ENCODE measurements around the gene PDE4B. TPM values are rescaled to one million over a fixed set of nuclear protein-coding genes. Genes with fewer than 3 reads are reported as not detected.

PDE4B gene
- polyA plus RNA-seq, 6 donors from 2014 or later, result 126 to 400 (median 150) TPM

- H3K27me3 Mint-ChIP-seq, result peaks cover 0 to 18% (median 0%) of the 10 kb centered on the region in 3 donors
- no peaks in the 10 kb centered on the region for H3K4me1 Mint-ChIP-seq
- H3K27ac Mint-ChIP-seq, result no peak overlapping the region
- no peak overlapping the region for H3K4me3 Mint-ChIP-seq
- DNase-seq (no peak), ATAC-seq (ENCODE audit: low read depth in 2 of 2) (no peak)
- H3K9me3 Mint-ChIP-seq, result no peaks in the 10 kb centered on the region
- H3K36me3 Mint-ChIP-seq, result no peaks in the 10 kb centered on the region
These were observed 119.0 kb downstream of the PDE4B start for GRCh38 chr1:65911679-65912078.

GRCh38 chr1:65918564-65918963 is 125.9 kb downstream of the PDE4B start:
- no peak overlapping the region for H3K4me3 Mint-ChIP-seq
- ATAC-seq (ENCODE audit: low read depth in 2 of 2) (no peak), DNase-seq (no peak)
- H3K36me3 Mint-ChIP-seq, result no peaks in the 10 kb centered on the region
- H3K27ac Mint-ChIP-seq, result peak overlapping the region in 1 of 6 donors; percentile 34
- no peaks in the 10 kb centered on the region for H3K27me3 Mint-ChIP-seq
- H3K9me3 Mint-ChIP-seq, result no peaks in the 10 kb centered on the region
- no peaks in the 10 kb centered on the region for H3K4me1 Mint-ChIP-seq

- no peaks in the 10 kb centered on the region for H3K4me1 Mint-ChIP-seq
- peaks cover 0 to 3% (median 2%) of the 10 kb centered on the region in 3 donors for H3K27me3 Mint-ChIP-seq
- DNase-seq (no peak), ATAC-seq (ENCODE audit: low read depth in 2 of 2) (no peak)
- no peak overlapping the region for H3K27ac Mint-ChIP-seq
- no peak overlapping the region for H3K4me3 Mint-ChIP-seq
- peaks cover 0 to 3% (median 0%) of the 10 kb centered on the region in 7 donors for H3K9me3 Mint-ChIP-seq
- H3K36me3 Mint-ChIP-seq, result no peaks in the 10 kb centered on the region
These were observed 128.8 kb downstream of the PDE4B start for GRCh38 chr1:65921446-65921845.

- Mint-ChIP-seq H3K36me3 (no peaks in the 10 kb centered on the region), H3K27me3 (peaks cover 0 to 8% (median 3%) of the 10 kb centered on the region in 3 donors), H3K4me3 (no peak overlapping the region), H3K9me3 (peaks cover 0 to 12% (median 5%) of the 10 kb centered on the region in 7 donors), H3K4me1 (no peaks in the 10 kb centered on the region), H3K27ac (no peak overlapping the region)
- DNase-seq, result no peak
- no peak for ATAC-seq (ENCODE audit: low read depth in 2 of 2)
These were observed 131.8 kb downstream of the PDE4B start for GRCh38 chr1:65924471-65924870.

- H3K4me1 Mint-ChIP-seq, result no peaks in the 10 kb centered on the region
- no peak for ATAC-seq (ENCODE audit: low read depth in 2 of 2)
- H3K27ac Mint-ChIP-seq, result no peak overlapping the region
- H3K9me3 Mint-ChIP-seq, result peaks cover 0 to under 1% (median 0%) of the 10 kb centered on the region in 7 donors
- no peaks in the 10 kb centered on the region for H3K36me3 Mint-ChIP-seq
- DNase-seq, result no peak
- no peak overlapping the region for H3K4me3 Mint-ChIP-seq
- H3K27me3 Mint-ChIP-seq, result no peaks in the 10 kb centered on the region
These were observed 145.8 kb downstream of the PDE4B start for GRCh38 chr1:65938506-65938905.

- Mint-ChIP-seq H3K4me3 (no peak overlapping the region), H3K4me1 (no peaks in the 10 kb centered on the region), H3K27me3 (no peaks in the 10 kb centered on the region), H3K9me3 (peaks cover 0 to 2% (median 0%) of the 10 kb centered on the region in 7 donors), H3K27ac (no peak overlapping the region), H3K36me3 (no peaks in the 10 kb centered on the region)
- DNase-seq (no peak), ATAC-seq (ENCODE audit: low read depth in 2 of 2) (no peak)
These were observed 146.5 kb downstream of the PDE4B start for GRCh38 chr1:65939191-65939590.

- no peak overlapping the region for H3K4me3 Mint-ChIP-seq
- peaks cover 0 to 2% (median 0%) of the 10 kb centered on the region in 7 donors for H3K9me3 Mint-ChIP-seq
- DNase-seq, result no peak
- H3K27me3 Mint-ChIP-seq, result no peaks in the 10 kb centered on the region
- no peaks in the 10 kb centered on the region for H3K4me1 Mint-ChIP-seq
- no peaks in the 10 kb centered on the region for H3K36me3 Mint-ChIP-seq
- H3K27ac Mint-ChIP-seq, result no peak overlapping the region
- no peak for ATAC-seq (ENCODE audit: low read depth in 2 of 2)
These were observed 146.9 kb downstream of the PDE4B start for GRCh38 chr1:65939636-65940035.

- Mint-ChIP-seq H3K36me3 (no peaks in the 10 kb centered on the region), H3K4me1 (no peaks in the 10 kb centered on the region), H3K9me3 (peaks cover 0 to 2% (median 0%) of the 10 kb centered on the region in 7 donors), H3K4me3 (no peak overlapping the region), H3K27me3 (no peaks in the 10 kb centered on the region), H3K27ac (no peak overlapping the region)
- ATAC-seq (ENCODE audit: low read depth in 2 of 2) (no peak), DNase-seq (no peak)
These were observed 147.4 kb downstream of the PDE4B start for GRCh38 chr1:65940126-65940525.

- ATAC-seq (ENCODE audit: low read depth in 2 of 2) (no peak), DNase-seq (no peak)
- Mint-ChIP-seq H3K36me3 (no peaks in the 10 kb centered on the region), H3K9me3 (peaks cover 0 to 2% (median 0%) of the 10 kb centered on the region in 7 donors), H3K27ac (no peak overlapping the region), H3K4me1 (no peaks in the 10 kb centered on the region), H3K4me3 (no peak overlapping the region), H3K27me3 (peaks cover 0 to 5% (median 0%) of the 10 kb centered on the region in 3 donors)
These were observed 149.8 kb downstream of the PDE4B start for GRCh38 chr1:65942476-65942875.

GRCh38 chr1:65946376-65946775 is 153.7 kb downstream of the PDE4B start:
- ATAC-seq (ENCODE audit: low read depth in 2 of 2), result no peak
- no peak for DNase-seq
- Mint-ChIP-seq H3K9me3 (peaks cover 0 to 2% (median 0%) of the 10 kb centered on the region in 7 donors), H3K27ac (no peak overlapping the region), H3K27me3 (peaks cover 4 to 7% (median 5%) of the 10 kb centered on the region in 3 donors), H3K4me1 (no peaks in the 10 kb centered on the region), H3K4me3 (no peak overlapping the region), H3K36me3 (no peaks in the 10 kb centered on the region)

- no peak overlapping the region for H3K27ac Mint-ChIP-seq
- H3K9me3 Mint-ChIP-seq, result peaks cover 0 to 2% (median 0%) of the 10 kb centered on the region in 7 donors
- ATAC-seq (ENCODE audit: low read depth in 2 of 2) (no peak), DNase-seq (no peak)
- H3K36me3 Mint-ChIP-seq, result no peaks in the 10 kb centered on the region
- no peaks in the 10 kb centered on the region for H3K4me1 Mint-ChIP-seq
- H3K27me3 Mint-ChIP-seq, result peaks cover 4 to 7% (median 5%) of the 10 kb centered on the region in 3 donors
- no peak overlapping the region for H3K4me3 Mint-ChIP-seq
These were observed 154.3 kb downstream of the PDE4B start for GRCh38 chr1:65946960-65947359.

- Mint-ChIP-seq H3K36me3 (no peaks in the 10 kb centered on the region), H3K27me3 (peaks cover 4 to 7% (median 5%) of the 10 kb centered on the region in 3 donors), H3K9me3 (no peaks in the 10 kb centered on the region), H3K4me1 (no peaks in the 10 kb centered on the region), H3K4me3 (no peak overlapping the region), H3K27ac (no peak overlapping the region)
- no peak for DNase-seq
- no peak for ATAC-seq (ENCODE audit: low read depth in 2 of 2)
These were observed 156.0 kb downstream of the PDE4B start for GRCh38 chr1:65948609-65949229.

- Mint-ChIP-seq H3K4me3 (no peak overlapping the region), H3K9me3 (no peaks in the 10 kb centered on the region), H3K36me3 (no peaks in the 10 kb centered on the region), H3K27ac (no peak overlapping the region), H3K27me3 (peaks cover 4 to 7% (median 5%) of the 10 kb centered on the region in 3 donors), H3K4me1 (no peaks in the 10 kb centered on the region)
- DNase-seq (no peak), ATAC-seq (ENCODE audit: low read depth in 2 of 2) (no peak)
These were observed 156.5 kb downstream of the PDE4B start for GRCh38 chr1:65949230-65949626.

- H3K27me3 Mint-ChIP-seq, result peaks cover 4 to 7% (median 5%) of the 10 kb centered on the region in 3 donors
- no peaks in the 10 kb centered on the region for H3K9me3 Mint-ChIP-seq
- DNase-seq (no peak), ATAC-seq (ENCODE audit: low read depth in 2 of 2) (no peak)
- no peak overlapping the region for H3K27ac Mint-ChIP-seq
- H3K4me3 Mint-ChIP-seq, result no peak overlapping the region
- no peaks in the 10 kb centered on the region for H3K4me1 Mint-ChIP-seq
- no peaks in the 10 kb centered on the region for H3K36me3 Mint-ChIP-seq
These were observed 157.2 kb downstream of the PDE4B start for GRCh38 chr1:65949933-65950332.

Data from naive B cell (primary cell).